RKO (cell line): Measurements from ENCODE around the gene GLG1.
A peak's percentile ranks its signal among the peaks of the same experiment; 100 is the strongest.

Experiments used
- DNase-seq: peaks from one replicate; pipeline ENCODE4 v3.0.0-alpha.2; 2016; ENCODE audit warnings: low spot score

The GLG1 gene

GRCh38 chr16:74608944-74609343 is 2.0 kb upstream of the GLG1 start:
- no peak for DNase-seq

- DNase-seq = no peak
Measured at GRCh38 chr16:74608381-74608780, 1.5 kb upstream of the GLG1 start.

DNA sequence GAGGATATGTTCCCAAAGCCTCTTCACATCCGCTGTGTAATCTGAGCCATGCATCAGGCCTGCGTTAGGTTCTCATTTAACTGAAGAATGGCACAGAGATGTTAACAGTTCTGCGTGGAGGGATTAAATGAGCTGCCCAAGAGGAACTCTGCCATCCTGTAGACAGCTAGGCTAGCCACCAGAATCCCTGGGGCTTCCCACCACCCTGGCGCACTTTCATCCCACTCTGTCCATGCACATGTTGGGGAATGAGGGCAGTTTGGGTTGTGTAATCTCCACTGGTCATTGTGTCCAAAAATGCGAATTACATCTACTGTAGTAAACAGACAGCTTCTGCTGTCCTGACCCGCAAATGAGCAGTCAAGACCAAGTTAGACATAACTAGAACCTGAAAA is 1.0 kb upstream of the GLG1 start:
- DNase-seq = no peak

- no peak for DNase-seq
Measured at GRCh38 chr16:74607310-74607961, 522 bp upstream of the GLG1 start.

- peak; percentile 38 for DNase-seq
Measured at GRCh38 chr16:74605746-74606520, 981 bp downstream of the GLG1 start.

DNA sequence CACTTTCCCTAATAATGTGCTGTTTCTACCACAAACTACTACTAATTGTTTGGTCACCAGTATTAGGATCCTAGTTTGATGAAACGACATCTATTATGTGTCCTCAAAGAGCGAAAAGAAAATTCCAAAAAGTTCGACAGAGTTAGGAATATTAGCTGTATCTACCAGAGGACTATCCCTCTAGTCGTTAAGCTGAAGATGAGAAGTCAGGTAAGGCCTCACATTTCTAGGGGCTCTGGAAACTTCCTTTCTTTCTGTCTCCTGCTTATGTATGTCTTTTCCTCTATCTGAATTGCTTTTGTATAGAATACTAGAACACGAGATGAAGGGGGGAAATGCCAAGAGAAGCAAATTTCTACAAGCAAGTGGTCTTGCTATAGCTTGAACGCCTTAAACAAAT is 1.6 kb downstream of the GLG1 start:
- no peak for DNase-seq

DNA sequence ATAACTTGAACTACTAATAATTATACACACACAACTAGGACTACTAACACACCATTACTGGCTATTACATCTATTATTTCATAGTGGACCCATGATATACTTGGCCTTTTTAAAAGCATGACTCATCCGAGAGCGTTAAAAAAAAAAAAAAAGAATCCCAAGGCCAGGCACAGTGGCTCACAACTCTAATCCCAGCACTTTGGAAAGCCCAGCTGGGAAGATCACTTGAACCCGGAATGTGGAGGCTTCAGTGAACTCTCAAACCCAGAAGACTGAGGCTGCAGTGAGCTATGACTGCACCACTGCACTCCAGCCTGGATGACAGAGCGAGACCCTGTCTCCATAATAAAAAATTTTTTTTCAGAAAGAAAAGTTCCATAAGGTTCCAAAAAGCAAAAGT is 3.1 kb downstream of the GLG1 start:
- no peak for DNase-seq

DNA sequence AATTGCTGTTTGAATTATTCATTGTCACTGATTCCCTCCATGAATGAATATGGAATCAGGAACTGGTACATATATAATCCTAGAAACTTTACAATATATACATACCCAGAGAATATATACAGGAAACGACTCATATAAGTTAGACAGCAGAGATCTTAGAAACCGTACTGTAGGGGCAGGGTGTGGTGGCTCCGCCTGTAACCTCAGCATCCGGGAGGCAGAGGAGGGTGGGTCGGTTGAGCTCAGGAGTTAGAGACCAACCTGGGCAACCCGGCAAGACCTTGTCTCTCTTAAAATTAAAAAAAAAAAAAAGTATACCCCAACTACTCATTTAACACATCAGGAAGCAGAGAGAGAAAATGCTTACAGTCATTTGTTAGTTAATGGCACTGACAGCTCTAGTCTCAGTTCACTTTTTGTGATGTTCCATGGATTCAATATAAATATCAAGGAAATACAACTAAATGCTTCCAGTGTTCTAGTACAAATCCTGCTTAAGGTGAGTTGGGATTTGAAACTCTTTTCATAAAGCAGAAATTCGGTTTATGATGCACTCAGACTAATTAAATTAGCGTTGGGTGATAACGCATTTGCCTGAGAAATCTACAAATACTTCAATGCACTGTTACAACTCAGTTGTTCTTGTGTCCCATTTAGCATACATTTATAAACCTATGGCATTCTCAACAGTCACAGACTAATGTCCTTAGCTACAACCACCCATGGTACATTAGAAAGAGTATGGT is 5.6 kb downstream of the GLG1 start:
- DNase-seq = no peak

DNA sequence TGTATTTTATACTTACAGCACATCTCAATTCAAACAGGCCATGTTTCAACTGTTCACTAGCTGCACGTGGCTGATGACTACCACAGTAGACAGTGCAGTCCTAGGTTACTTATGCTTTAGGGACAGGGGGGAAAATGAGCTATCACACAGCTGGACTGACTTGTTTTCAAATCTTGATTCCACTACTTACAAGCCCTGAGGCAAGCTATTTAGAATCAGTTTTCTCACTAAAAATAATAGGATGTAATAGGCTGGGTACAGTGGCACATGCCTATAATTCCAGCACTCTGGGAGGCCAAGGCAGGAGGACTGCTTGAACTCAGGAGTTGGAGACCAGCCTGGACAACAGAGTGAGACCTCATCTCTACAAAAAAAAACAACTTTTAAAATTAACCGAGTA is 10.3 kb downstream of the GLG1 start:
- no peak for DNase-seq

GRCh38 chr16:74592847-74593246 is 14.1 kb downstream of the GLG1 start:
- DNase-seq = no peak

GRCh38 chr16:74591876-74592650 is 14.9 kb downstream of the GLG1 start:
- DNase-seq = no peak

DNA sequence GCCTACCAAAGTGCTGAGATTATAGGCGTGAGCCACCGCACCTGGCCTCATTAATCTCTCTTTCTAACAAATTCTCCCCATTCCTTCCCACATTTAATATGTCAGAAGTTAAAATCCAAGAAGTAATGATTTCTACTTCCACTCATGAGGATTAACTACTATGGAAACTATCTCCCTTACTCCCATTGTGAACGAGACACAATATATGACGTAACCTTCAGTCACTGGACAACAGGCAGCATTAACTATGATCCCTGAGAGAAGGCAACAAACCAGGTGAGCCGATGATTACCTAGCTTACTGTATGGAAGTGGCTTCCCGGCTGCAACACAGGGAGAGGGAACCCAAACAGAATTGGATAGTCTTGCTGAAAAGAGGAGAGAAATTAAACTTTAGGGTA is 20.0 kb downstream of the GLG1 start:
- DNase-seq = no peak

GRCh38 chr16:74585846-74586443 is 21.0 kb downstream of the GLG1 start:
- DNase-seq = no peak

GRCh38 chr16:74583926-74584666 is 22.8 kb downstream of the GLG1 start:
- DNase-seq = no peak

DNA sequence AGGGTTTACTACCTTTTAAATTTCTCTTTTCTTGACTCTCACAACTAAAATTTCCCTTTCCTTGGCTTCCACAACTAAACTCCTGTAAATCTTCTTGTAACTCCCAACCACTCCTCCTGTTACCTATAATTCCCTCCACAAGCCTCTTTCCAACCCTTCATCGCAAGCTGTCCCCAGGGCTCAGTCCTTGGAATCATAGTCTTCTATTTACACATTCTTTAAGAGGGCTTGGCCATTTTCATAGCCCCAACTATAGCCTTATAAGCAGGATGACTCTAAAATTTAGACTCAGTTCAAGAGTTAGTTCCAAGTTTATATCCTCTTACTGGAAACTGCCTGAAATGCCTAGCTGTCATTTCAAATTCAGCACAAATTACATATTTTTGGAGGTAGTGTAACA is 23.9 kb downstream of the GLG1 start:
- no peak for DNase-seq

DNA sequence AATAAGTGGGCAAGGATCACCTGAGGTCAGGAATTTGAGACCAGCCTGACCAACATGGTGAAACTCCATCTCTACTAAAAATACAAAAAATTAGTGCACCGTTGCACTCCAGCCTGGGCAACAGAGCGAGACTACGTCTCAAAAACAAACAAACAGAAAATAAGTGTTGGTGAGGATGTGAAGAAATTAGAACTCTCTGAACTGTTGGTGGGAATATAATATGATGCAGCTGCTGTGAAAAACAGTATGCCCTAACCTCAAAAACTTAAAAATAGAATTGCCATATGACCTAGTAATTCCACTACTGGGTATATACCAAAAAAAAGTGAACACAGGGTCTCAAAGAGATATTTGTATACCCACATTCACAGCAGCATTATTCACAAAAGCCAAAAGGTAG is 26.1 kb downstream of the GLG1 start:
- no peak for DNase-seq

- DNase-seq = no peak
Measured at GRCh38 chr16:74578838-74579237, 28.1 kb downstream of the GLG1 start.

GRCh38 chr16:74578433-74578832 is 28.5 kb downstream of the GLG1 start:
- DNase-seq = no peak

DNA sequence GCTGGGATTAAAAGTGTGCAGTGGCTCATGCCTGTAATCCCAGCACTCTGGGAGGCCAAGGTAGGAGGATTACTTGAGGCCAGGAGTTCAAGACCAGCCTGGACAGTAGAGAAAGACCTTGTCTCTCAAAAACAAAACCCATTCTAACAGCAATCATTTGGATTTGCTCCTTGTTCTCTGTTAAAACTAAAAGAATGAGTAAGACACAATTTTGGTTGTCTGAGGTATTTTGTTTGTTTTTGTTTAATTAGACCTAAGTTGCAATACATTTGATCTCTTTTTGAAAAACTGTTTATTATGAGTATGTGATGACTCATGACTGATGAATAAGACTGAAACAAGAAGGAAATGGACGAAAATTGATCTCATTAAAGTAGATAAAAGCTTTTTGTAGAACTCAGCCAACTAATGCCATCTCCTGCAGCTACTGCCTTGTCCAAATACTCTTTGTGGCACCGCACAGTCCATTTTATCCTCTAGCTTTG is 29.0 kb downstream of the GLG1 start:
- peak; percentile 69 for DNase-seq

GRCh38 chr16:74575807-74576643 is 30.9 kb downstream of the GLG1 start:
- DNase-seq = no peak
